ENCODE measurements around the gene TMEM169.
"Not testable (repeated sequence)": the region's sequence is repeated elsewhere in the genome, so short reads cannot be mapped to it uniquely, and the experiment has no call there.

Gene TMEM169

DNA sequence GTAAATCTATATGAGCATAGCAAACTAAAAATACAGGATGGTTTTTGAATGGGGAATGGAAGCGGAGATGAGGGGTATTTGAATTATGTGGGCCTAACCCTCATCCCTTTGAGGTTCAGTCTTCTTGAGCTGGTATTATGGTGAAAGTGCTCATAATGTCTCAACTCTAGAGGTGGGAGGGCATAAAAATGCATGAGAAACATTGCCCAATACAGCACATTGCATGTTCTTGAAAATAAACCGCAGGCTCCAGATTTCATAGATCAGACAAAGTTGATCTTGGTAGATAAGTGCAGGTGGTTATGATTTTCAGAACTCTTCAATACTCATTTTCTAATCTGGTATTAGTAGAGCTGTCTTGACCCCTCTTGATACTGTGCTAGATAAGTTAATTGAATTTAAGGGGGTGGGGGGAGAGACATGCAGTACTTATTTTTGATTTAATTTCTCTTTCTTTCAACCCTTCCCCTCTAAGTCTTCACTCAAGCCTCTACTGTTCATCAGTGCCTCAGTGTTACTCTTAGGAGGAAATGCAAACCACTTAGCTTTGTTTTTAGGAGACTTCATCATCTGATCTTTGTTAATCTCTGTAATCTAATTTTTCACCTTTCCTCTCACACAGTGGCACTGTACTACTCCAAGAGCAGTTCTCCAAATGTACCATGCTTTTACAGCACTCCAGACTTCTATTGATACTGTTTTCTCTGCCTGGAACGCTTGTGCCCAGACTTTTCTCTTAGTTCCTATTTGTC is 49.6 kb downstream of the TMEM169 start:
- DNase-seq (ENCODE audit: low spot score), result no peak

DNA sequence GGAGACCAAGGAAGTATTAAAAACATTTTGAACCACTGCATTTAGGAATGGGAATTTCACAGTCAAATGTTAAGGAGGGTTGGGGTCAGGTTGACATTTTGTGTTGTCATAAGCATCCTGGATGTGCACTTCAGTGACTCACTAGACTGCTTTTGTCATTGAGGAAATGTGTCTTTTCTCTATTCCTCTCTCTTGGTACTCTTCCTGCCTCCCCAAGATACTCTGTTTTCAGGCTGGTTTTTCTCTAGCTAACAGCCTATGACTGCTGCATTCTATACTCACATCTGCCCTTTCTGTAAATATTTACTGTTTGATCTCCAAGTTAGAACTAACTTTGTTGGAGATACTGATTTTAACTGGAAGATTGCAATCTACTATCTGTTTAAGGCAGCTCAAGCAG is 50.9 kb downstream of the TMEM169 start:
- no peak for DNase-seq (ENCODE audit: low spot score)

DNA sequence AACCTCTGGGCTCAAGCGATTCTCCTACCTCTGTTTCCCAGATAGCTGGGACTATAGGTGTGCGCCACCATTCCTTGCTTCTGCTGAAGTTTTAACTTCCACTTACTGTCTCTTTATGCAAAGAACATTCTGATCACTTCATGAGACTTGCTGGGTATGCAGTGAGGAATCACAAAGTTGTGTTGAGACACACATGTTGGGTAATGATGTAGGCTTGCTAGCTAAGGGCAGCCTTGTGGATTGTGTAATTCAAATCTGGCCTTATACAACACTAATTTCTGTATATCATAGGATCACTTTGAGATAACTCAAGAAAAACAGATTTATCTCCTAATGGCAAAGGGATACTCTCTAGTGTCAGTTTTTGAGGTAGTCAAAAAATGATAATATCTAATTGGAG is 51.7 kb downstream of the TMEM169 start:
- no peak for DNase-seq (ENCODE audit: low spot score)

DNA sequence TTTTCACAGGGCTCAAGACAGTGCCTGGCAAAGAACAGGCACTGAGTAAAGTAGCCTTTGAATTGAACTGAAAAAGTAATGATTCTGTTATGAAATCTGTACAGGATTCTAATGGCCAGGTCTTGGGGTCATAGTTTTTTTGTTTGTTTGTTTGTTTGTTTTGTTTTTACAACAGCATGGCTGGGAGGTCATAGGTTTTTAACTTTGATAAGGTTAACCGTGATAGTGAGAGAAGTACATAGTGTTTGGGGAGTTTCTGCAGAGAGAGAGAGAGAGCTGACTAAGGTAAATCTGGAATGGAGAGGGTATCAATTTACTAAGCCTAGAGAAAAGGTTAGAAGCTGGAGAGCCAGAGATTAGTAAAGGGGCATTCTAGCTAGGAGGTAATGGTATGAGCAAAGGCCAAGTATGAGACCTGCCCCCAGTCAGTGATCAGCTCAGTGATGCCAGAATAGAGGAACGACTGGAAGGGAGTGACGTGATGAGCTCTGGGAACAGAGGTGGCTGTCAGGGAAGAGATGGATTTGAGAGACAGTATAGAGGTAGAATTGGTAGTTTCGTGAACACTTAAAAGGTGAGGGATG is 53.3 kb downstream of the TMEM169 start:
- DNase-seq (ENCODE audit: low spot score), result no peak

DNA sequence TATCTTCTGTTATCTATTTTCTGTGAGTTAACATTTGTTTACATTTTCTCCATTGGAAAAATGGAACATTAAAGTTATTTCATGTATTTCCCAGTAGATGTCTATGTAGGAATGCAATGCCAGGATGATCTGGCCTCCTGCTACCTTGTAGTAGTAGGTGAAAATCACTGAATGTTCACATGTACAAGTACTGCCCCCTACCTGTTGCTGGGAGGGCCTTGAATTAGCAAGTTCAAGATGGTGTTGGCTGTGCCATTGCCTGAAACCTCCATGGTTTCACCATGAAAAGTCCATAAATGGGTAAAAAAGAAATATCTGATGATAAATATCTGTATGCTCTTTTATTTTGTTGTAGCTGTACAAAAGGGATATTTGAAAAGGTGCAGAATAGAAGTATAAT is 58.2 kb downstream of the TMEM169 start:
- DNase-seq (ENCODE audit: low spot score), result no peak

DNA sequence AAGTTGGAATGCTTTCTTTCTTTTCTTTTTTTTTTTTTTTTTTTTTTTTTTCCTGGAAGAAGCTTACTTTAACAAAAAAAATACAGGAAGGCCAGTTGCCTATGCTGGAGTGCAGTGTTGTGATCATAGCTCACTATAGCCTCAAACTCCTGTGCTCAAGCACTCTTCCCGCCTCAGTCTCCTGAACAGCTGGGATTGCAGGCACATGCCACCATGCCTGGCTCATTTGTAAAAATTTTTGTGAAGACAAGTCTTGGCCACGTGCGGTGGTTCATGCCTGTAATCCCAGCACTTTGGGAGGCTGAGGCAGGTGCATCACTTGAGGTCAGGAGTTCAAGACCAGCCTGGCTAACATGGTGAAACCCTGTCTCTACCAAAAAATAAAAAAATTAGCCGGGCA is 59.8 kb downstream of the TMEM169 start:
- not testable (repeated sequence) for DNase-seq (ENCODE audit: low spot score)

DNA sequence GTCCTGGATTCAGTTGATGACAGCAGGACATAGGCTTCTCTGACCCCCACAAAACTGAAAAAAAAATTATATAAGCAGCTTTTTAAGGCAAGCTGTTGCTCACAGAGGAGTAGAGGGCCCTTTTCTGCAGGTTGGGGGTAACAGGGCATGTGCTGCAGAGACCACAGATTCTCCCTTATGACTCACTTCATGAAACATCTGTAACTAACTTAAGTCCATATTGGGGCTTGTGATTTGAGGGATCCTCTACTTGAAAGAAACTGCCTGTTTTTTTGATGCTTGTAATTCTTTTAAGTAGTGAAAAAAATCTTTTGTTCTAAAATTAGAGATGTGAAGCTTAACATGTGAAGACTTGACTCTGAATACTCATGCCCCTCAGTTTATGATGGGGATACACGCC is 60.8 kb downstream of the TMEM169 start:
- no peak for DNase-seq (ENCODE audit: low spot score)

DNA sequence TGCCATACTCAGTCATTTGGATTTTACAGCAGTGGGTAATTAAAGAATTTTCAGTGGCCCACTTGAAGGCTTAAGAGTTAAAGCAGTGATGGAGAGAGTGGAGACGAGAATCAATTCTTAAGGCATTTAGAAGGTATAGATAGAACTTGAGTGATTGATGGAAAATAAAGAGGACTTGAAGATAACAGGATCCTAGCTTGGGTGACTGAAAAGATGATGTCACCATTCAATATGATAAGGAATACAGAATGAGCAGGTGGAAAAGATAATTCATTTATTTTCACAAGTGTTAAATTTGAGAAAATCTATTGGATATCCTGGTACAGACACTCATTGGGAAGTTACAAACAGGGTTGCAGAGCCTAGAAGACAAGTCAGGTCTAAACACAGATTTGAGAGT is 62.7 kb downstream of the TMEM169 start:
- no peak for DNase-seq (ENCODE audit: low spot score)

DNA sequence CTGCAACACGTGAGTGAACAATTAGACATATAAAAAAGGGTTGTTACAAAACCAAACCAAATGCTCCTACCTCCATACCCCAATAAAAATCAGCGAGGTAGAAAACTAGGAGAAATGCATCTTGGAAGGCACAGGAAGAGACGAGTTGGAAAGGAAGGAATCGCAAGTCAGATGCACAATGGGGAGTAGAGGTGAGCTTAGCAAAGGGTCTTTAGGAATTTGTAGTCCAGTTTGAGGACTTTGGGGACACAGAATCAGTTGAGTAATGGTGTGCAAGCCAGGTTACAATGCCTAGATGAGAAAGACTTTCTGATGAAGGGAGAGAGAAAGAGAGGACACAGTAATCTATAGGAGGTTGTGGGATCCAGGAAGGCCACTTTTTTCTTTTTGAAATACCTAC is 63.1 kb downstream of the TMEM169 start:
- no peak for DNase-seq (ENCODE audit: low spot score)

DNA sequence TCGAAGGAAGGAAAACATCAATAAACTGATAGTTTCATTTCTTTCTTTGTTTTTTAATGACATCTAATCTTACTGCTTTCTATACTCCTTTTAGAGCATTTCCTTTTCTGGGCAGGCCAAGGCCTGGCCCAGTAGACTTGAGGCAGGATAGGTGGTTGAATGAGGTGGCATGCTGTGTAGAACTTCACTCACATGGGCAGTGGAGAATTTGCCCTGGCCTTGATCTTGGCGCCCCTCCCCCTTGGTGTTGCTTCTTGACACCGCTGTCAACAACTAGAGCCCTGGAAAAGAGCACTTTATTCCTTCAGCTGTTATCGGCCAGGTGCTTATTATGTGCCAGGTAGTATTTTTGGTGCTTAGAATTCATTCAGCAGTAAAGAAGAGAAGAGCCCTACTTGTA is 64.9 kb downstream of the TMEM169 start:
- DNase-seq (ENCODE audit: low spot score), result no peak

DNA sequence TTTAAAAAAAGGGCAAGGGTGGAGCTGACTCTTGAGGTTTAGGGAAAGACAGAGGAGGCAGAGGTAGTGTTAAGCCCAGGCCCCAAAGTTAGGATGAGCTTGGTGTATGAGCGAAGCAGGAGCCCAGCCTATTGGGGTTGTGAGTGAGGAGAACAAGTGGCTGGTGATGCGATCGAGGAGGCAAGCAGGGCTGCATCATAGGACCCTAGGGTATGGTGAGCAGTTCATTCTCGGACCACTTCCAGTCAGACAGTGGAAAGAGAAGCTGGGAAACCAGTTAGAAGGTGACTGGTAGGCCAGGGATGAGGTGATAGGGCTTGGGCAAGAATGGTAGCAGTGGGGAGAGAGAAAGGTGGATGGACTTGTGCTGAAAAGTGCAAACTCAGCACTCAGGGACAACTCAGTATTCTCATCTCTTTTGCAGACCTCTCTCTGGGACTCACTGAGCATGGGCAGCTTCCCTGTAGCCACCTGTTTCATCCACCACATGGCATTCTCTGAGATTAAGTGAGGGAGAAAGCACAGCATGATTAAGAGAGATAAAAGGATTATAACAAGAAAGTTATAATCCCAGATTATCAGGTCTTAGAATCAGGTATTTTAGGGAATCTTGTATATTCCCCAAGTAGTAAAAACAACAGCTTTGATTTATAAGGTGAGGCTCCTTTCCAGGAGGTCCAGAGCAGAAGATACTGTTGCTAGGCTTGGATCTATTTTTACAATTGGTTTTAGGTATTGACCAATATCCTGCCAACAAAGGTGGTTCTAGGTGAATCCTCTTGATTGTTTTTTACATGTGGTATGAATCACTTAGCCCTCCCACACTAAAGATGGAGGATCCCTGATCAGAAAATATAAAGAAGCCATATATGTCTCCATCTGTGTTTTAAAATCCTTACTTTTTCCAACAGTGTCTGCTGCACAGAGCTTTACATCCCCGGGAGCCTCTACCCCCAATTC is 65.7 kb downstream of the TMEM169 start:
- no peak for DNase-seq (ENCODE audit: low spot score)

DNA sequence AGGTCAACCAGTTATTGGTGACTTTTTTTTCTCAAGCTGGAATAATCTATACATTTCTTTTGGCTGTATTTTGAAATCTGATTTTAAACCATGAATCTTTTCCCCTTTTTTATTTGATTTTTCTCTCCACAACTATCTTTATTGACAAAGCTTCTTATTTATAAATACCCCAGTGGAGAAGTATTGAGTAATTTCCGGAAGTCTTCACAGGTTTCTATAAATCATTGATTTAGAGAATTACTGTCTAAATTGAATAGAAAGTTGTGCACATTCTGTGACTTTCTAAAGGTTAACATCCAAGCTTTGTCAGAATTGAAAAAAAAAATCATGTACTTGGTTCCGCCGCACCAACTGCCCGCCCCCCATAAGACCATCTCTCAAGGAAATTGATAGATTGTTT is 67.3 kb downstream of the TMEM169 start:
- no peak for DNase-seq (ENCODE audit: low spot score)

DNA sequence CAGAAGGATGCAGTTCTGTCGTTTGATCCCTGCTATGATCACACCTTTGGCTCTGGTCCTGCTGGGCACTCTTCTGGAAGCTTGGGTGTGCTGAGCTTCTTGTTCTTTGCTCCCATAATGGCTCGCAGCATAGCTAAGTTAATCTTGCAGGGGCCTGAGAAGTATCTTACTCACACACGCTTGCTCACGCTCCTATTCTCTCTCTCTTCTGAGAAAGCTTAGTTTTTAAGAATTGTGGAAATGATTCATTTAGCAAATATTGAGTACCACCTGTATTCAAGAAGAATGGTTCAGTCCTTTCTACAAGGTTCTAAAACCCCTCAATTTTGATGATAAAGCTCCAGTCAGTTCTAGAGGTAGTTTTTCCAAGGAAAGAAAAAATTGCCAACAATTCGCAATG is 68.0 kb downstream of the TMEM169 start:
- DNase-seq (ENCODE audit: low spot score), result peak; percentile 85

DNA sequence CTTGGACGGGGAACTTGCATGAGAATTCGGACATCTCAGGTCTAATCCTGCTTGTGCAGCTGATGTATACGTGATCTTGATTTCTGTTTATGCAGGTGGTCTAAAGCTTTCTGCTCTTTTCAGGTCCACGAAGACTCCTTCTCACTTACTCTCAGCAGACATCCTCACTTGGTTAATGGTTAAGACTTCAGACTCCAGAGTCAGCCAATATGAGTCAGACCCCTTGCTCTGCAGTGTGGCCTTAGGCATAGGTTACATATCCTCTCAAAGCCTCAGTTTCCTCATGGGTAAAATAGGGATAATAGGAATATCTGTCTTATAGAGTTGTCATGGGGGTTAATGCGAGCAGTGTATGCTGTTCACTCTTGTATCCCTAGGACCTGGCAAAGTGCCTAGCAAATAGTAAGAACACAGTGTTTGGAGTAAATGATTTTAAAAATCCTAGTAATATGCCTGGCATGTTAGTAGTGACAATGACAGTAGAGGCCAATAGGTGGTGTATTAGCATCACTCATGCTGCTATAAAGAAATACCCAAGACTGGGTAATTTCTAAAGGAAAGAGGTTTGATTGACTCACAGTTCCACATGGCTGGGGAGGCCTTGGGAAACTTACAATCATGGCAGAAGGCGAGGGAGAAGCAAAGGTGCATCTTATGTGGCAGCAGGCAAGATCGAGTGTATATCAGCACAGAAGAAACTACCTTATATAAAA is 69.8 kb downstream of the TMEM169 start:
- DNase-seq (ENCODE audit: low spot score), result peak; percentile 7
